MCF 10A (cell line): Measurements from ENCODE around the gene PITPNM2. TPM values are rescaled to one million over a fixed set of nuclear protein-coding genes. Genes with fewer than 3 reads are reported as not detected.

ENCODE experiments used
- BruUV-seq: library from RNA; stranded (reverse); fragments of 400-500 nt; replicated peaks from 2 replicates; lab custom pipeline; 2021; lab: Mats Ljungman, UMichigan
- CTCF ChIA-PET: fragments of 300-600 bp; sonication (Branson Sonifier 250); formaldehyde crosslinking; extraction: SDS; loops from one replicate; lab custom pipeline; 2021; ENCODE audit warnings: antibody characterized with exemption, inconsistent platforms; lab: Yijun Ruan, JAX
- POLR2A ChIA-PET: fragments of 300-600, 350-650 bp; sonication (Branson Sonifier 250); formaldehyde crosslinking; extraction: SDS; loops from one replicate; lab custom pipeline; 2020; ENCODE audit warnings: antibody characterized with exemption, inconsistent platforms; lab: Yijun Ruan, JAX
- DNase-seq: peaks from one replicate; pipeline ENCODE4 v3.0.0-alpha.2; 2018; ENCODE audit not compliant: unreplicated experiment
- H3K27ac Mint-ChIP-seq: one replicate; pipeline ENCODE4 v1.8.0; 2022; ENCODE audit warnings: mild to moderate bottlenecking, low read depth, mixed read lengths; ENCODE audit not compliant: unreplicated experiment
- H3K27me3 Mint-ChIP-seq: one replicate; pipeline ENCODE4 v1.8.0; 2022; ENCODE audit warnings: mixed read lengths; ENCODE audit not compliant: insufficient read depth, unreplicated experiment
- H3K36me3 Mint-ChIP-seq: one replicate; pipeline ENCODE4 v1.8.0; 2022; ENCODE audit warnings: mild to moderate bottlenecking, moderate library complexity, mixed read lengths; ENCODE audit not compliant: insufficient read depth, unreplicated experiment
- H3K4me1 Mint-ChIP-seq: one replicate; pipeline ENCODE4 v1.8.0; 2022; ENCODE audit warnings: mixed read lengths; ENCODE audit not compliant: insufficient read depth, unreplicated experiment
- H3K4me3 Mint-ChIP-seq: one replicate; pipeline ENCODE4 v1.8.0; 2022; ENCODE audit warnings: mild to moderate bottlenecking, moderate library complexity, mixed read lengths; ENCODE audit not compliant: unreplicated experiment
- H3K9me3 Mint-ChIP-seq: one replicate; pipeline ENCODE4 v1.8.0; 2022; ENCODE audit warnings: mixed read lengths; ENCODE audit not compliant: unreplicated experiment
- CTCF ChIP-seq: fragments of 200-600 bp; IDR thresholded peaks from one replicate; pipeline ENCODE4 v1.8.0; 2022; ENCODE audit warnings: antibody characterized with exemption, mild to moderate bottlenecking; ENCODE audit not compliant: unreplicated experiment
- intact Hi-C: fragments of 100-400 bp; cut with micrococcal nuclease; formaldehyde crosslinking; loops from 2 replicates; pipeline ENCODE4 v1.14.1; 2022
- total RNA-seq: library from RNA; stranded (reverse); gene quantifications from 2 replicates; pipeline ENCODE4 v1.2.3, GENCODE V29; 2022

PITPNM2 gene
- total RNA-seq, 1 experiment from 2014 or later: 7.2 TPM

- no peak for DNase-seq
- no peak overlapping the region for H3K27ac Mint-ChIP-seq
- H3K36me3 Mint-ChIP-seq: peaks cover 63% of the 10 kb centered on the region
- H3K4me1 Mint-ChIP-seq: no peaks in the 10 kb centered on the region
- POLR2A ChIA-PET: no interaction called here
- CTCF ChIA-PET: interaction anchor here (0.5 to 2.0 kb wide), 3 partner anchors 22 to 1230 kb away, joined by 3 to 5 read pairs (median 4); no protein-coding TSS in a partner anchor
- no peak for TF ChIP-seq CTCF
- H3K27me3 Mint-ChIP-seq: no peaks in the 10 kb centered on the region
- intact Hi-C loops: no loop called here
- no peak overlapping the region for H3K4me3 Mint-ChIP-seq
- no peaks in the 10 kb centered on the region for H3K9me3 Mint-ChIP-seq
- no TSS peak for BruUV-seq
These were observed 29.3 kb upstream of the PITPNM2 start for GRCh38 chr12:123180171-123180570.

- no TSS peak for BruUV-seq
These were observed 21.1 kb upstream of the PITPNM2 start for GRCh38 chr12:123171967-123172366.

GRCh38 chr12:123167329-123167728 lies 16.4 kb upstream of the PITPNM2 start:
- H3K9me3 Mint-ChIP-seq: no peaks in the 10 kb centered on the region
- ChIA-PET CTCF (interaction anchor here (1.3 kb wide), 1 partner anchor 71 kb away, joined by 3 read pairs; no protein-coding TSS in a partner anchor), POLR2A (no interaction called here)
- no peak for TF ChIP-seq CTCF
- no peaks in the 10 kb centered on the region for H3K27me3 Mint-ChIP-seq
- no TSS peak for BruUV-seq
- no peak for DNase-seq
- H3K36me3 Mint-ChIP-seq: peaks cover 50% of the 10 kb centered on the region
- no peak overlapping the region for H3K4me3 Mint-ChIP-seq
- H3K27ac Mint-ChIP-seq: peak overlapping the region; percentile 28
- H3K4me1 Mint-ChIP-seq: no peaks in the 10 kb centered on the region
- intact Hi-C loops: no loop called here

More at GRCh38 chr12:123171967-123172366, 21.1 kb upstream of the PITPNM2 start:
- no peaks in the 10 kb centered on the region for H3K27me3 Mint-ChIP-seq
- H3K9me3 Mint-ChIP-seq: no peaks in the 10 kb centered on the region
- no peaks in the 10 kb centered on the region for H3K4me1 Mint-ChIP-seq
- no peak overlapping the region for H3K27ac Mint-ChIP-seq
- TF ChIP-seq CTCF: no peak
- no peak overlapping the region for H3K4me3 Mint-ChIP-seq
- POLR2A ChIA-PET: interaction anchor here (0.8 kb wide), 1 partner anchor 13 kb away, joined by 3 read pairs; no protein-coding TSS in a partner anchor
- no peak for DNase-seq
- intact Hi-C loops: no loop called here
- CTCF ChIA-PET: no interaction called here
- peaks cover 70% of the 10 kb centered on the region for H3K36me3 Mint-ChIP-seq

- Mint-ChIP-seq H3K4me3 (no peak overlapping the region), H3K27ac (no peak overlapping the region), H3K27me3 (no peaks in the 10 kb centered on the region), H3K36me3 (peaks cover 41% of the 10 kb centered on the region), H3K9me3 (no peaks in the 10 kb centered on the region), H3K4me1 (no peaks in the 10 kb centered on the region)
- ChIA-PET CTCF (interaction anchor here (0.6 to 1.4 kb wide), 3 partner anchors 11 to 166 kb away, joined by 3 to 4 read pairs (median 3); no protein-coding TSS in a partner anchor), POLR2A (no interaction called here)
- no peak for DNase-seq
- BruUV-seq: no TSS peak
- no peak for TF ChIP-seq CTCF
- intact Hi-C loops: no loop called here
These were observed 14.6 kb upstream of the PITPNM2 start for GRCh38 chr12:123165537-123165936.
